Neural progenitor cell (in vitro differentiated cells): Measurements from ENCODE around the gene NHSL1.

ENCODE experiments used
- EZH2 ChIP-seq: fragments of 200-600 bp; sonication (generic); IDR thresholded peaks from 2 replicates; pipeline ENCODE4 v1.6.1; 2017; ENCODE audit warnings: antibody characterized with exemption, mild to moderate bottlenecking, moderate library complexity
- TF ChIP-seq, protein P1 (sequence below): fragments of 200-600 bp; sonication (generic); IDR thresholded peaks from 2 replicates; pipeline ENCODE4 v1.5.1; 2017; ENCODE audit warnings: antibody characterized with exemption, mild to moderate bottlenecking

DNA sequence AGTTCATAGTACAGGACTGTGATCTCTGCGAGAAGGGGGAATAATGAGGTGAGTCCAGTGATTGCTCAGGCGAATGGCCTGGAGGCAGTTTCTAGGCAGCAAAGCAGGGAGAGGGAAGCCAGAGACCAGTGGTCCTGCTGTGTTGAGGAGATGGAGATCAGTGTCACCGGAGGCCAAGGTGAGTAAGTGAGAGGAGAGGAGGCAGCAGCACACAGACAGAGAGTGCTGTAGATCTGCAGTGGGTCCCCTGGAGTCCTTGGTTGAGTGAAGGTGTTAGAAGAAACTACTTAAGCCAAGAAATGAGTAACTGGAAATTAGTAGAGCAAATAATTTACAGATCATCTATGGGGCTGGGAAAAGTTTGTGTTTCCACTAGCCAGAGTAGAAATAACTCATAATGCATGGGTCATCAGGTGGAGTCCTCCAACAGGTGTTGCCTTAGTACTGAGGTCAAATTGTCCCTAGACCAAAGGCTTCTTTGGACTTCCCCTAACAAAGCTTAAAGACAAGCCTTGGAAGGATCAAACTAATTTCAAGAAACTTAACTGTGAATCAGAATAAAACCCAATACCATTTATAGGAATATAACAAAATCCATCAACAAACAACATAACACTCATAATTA is 81.7 kb downstream of the NHSL1 start:
- TF ChIP-seq, protein P1, sequence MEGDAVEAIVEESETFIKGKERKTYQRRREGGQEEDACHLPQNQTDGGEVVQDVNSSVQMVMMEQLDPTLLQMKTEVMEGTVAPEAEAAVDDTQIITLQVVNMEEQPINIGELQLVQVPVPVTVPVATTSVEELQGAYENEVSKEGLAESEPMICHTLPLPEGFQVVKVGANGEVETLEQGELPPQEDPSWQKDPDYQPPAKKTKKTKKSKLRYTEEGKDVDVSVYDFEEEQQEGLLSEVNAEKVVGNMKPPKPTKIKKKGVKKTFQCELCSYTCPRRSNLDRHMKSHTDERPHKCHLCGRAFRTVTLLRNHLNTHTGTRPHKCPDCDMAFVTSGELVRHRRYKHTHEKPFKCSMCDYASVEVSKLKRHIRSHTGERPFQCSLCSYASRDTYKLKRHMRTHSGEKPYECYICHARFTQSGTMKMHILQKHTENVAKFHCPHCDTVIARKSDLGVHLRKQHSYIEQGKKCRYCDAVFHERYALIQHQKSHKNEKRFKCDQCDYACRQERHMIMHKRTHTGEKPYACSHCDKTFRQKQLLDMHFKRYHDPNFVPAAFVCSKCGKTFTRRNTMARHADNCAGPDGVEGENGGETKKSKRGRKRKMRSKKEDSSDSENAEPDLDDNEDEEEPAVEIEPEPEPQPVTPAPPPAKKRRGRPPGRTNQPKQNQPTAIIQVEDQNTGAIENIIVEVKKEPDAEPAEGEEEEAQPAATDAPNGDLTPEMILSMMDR: no peak
- TF ChIP-seq EZH2: no peak
